Liver (tissue), 9 donors: ENCODE data around the gene IQUB. TPM values are rescaled to one million over a fixed set of nuclear protein-coding genes. Genes with fewer than 3 reads are reported as not detected.

Source experiments
- DNase-seq: peaks from one replicate; pipeline ENCODE4 v3.0.0-alpha.2; 2017; ENCODE audit warnings: low spot score
- H3K27ac ChIP-seq, 2 donors: one replicate each; pipeline ENCODE4 v1.7.0; 2013; ENCODE audit warnings: inconsistent platforms in 2 of 2, low read length in 2 of 2, control low read depth in 1 of 2, low read depth in 1 of 2, mild to moderate bottlenecking in 1 of 2
- H3K27me3 ChIP-seq, 4 donors: one replicate each; pipeline versions ENCODE4 v1.6.1 to v1.7.0; 2013; ENCODE audit warnings: low read length in 3 of 4, inconsistent platforms in 1 of 4, mild to moderate bottlenecking in 1 of 4, moderate library complexity in 1 of 4; ENCODE audit not compliant: control insufficient read depth in 4 of 4, insufficient read depth in 4 of 4
- H3K36me3 ChIP-seq, 4 donors: one replicate each; pipeline versions ENCODE4 v1.6.1 to v1.7.0; 2013; ENCODE audit warnings: low read length in 3 of 4, mild to moderate bottlenecking in 3 of 4, low read depth in 1 of 4, moderate library complexity in 1 of 4; ENCODE audit not compliant: control insufficient read depth in 4 of 4, insufficient read depth in 3 of 4
- H3K4me1 ChIP-seq, 4 donors: one replicate each; pipeline versions ENCODE4 v1.6.1 to v1.7.0; 2013; ENCODE audit warnings: low read length in 3 of 4, mild to moderate bottlenecking in 3 of 4, moderate library complexity in 1 of 4; ENCODE audit not compliant: control insufficient read depth in 4 of 4, insufficient read depth in 4 of 4
- H3K4me3 ChIP-seq, 3 donors: one replicate each; pipeline versions ENCODE4 v1.6.1 to v1.7.0; 2013; ENCODE audit warnings: low read length in 3 of 3, control low read depth in 1 of 3, low read depth in 1 of 3, mild to moderate bottlenecking in 1 of 3
- H3K9ac ChIP-seq, 2 donors: one replicate each; pipeline ENCODE4 v1.7.0; 2013; ENCODE audit warnings: low read length in 2 of 2, mild to moderate bottlenecking in 2 of 2, moderate library complexity in 2 of 2, control low read depth in 1 of 2, low read depth in 1 of 2
- H3K9me3 ChIP-seq, 4 donors: one replicate each; pipeline versions ENCODE4 v1.6.1 to v1.7.0; 2013; ENCODE audit warnings: low read length in 3 of 4; ENCODE audit not compliant: control insufficient read depth in 4 of 4
- EGR1 ChIP-seq, 2 donors: IDR thresholded peaks; 2 replicates each; pipeline ENCODE4 v1.6.1; 2016 to 2018; ENCODE audit warnings: antibody characterized with exemption in 2 of 2, low read depth in 2 of 2
- GABPA ChIP-seq, 2 donors: IDR thresholded peaks in 1 of 2; conservative IDR thresholded peaks in 1 of 2; 2 replicates each; pipeline ENCODE4 v1.6.1; 2016; ENCODE audit warnings: antibody characterized with exemption in 2 of 2, mild to moderate bottlenecking in 1 of 2, moderate library complexity in 1 of 2
- HNF4A ChIP-seq, 2 donors: conservative IDR thresholded peaks; 2 replicates each; pipeline ENCODE4 v1.6.1; 2016; ENCODE audit warnings: antibody characterized with exemption in 2 of 2, mild to moderate bottlenecking in 2 of 2
- JUND ChIP-seq, 2 donors: IDR thresholded peaks; 2 replicates each; pipeline ENCODE4 v1.6.1; 2016; ENCODE audit warnings: antibody characterized with exemption in 2 of 2
- MAX ChIP-seq: IDR thresholded peaks from 2 replicates; pipeline ENCODE4 v1.6.1; 2016; ENCODE audit warnings: antibody characterized with exemption
- NR2F2 ChIP-seq: IDR thresholded peaks from 2 replicates; pipeline ENCODE4 v1.6.1; 2016; ENCODE audit warnings: antibody characterized with exemption
- RAD21 ChIP-seq, 2 donors: IDR thresholded peaks; 2 replicates each; pipeline ENCODE4 v1.6.1; 2016; ENCODE audit warnings: antibody characterized with exemption in 2 of 2, mild to moderate bottlenecking in 2 of 2
- SP1 ChIP-seq: IDR thresholded peaks from 2 replicates; pipeline ENCODE4 v1.6.1; 2018; ENCODE audit warnings: antibody characterized with exemption, mild to moderate bottlenecking
- TAF1 ChIP-seq: conservative IDR thresholded peaks from 2 replicates; pipeline ENCODE4 v1.6.1; 2016; ENCODE audit warnings: antibody characterized with exemption, mild to moderate bottlenecking
- WGBS: extraction: QIAGEN DNeasy Blood & Tissue Kit; methylation state at CpG from one replicate; pipeline ENCODE4 v1.1.7; 2013; 5-methylcytosine and 5-hydroxymethylcytosine counted together
- polyA plus RNA-seq, 2 donors: library from polyadenylated mRNA; stranded (reverse) in 1 of 2; unstranded in 1 of 2; fragments of 200-250 nt in 1 of 2; fragments of >200 nt in 1 of 2; fragmentation: Nextera tagmentation in 1 of 2; extraction: Ambion mirVana in 1 of 2; gene quantifications; one replicate each; pipeline versions ENCODE4 v1.2.1 to v1.2.3, GENCODE V29; 2013 to 2015
- total RNA-seq, 2 donors: library from RNA; depleted of rRNA; stranded (reverse); fragments of >200 nt; gene quantifications; one replicate each; pipeline ENCODE4 v1.2.3, GENCODE V29; 2014
- TF ChIP-seq, protein P1 (sequence below): IDR thresholded peaks from 2 replicates; pipeline ENCODE4 v1.6.1; 2016; ENCODE audit warnings: antibody characterized with exemption
- TF ChIP-seq, protein P2 (sequence below): fragments of 150-350 bp; IDR thresholded peaks from 2 replicates; pipeline ENCODE4 v1.5.1; 2017; ENCODE audit warnings: improper control_type of control experiment, low read depth, low read length; ENCODE audit not compliant: missing input control
- TF ChIP-seq, protein P3 (sequence below): IDR thresholded peaks from 2 replicates; pipeline ENCODE4 v1.6.1; 2016; ENCODE audit warnings: antibody characterized with exemption, mild to moderate bottlenecking
- donor health status: healthy.
- donor health status: healthy.
- donor health status: healthy.
- donor health status: healthy.
- donor health status: healthy.

IQUB gene
- total and polyA plus RNA-seq, 4 donors = 0.03 to 0.25 (median 0.09) TPM

DNA sequence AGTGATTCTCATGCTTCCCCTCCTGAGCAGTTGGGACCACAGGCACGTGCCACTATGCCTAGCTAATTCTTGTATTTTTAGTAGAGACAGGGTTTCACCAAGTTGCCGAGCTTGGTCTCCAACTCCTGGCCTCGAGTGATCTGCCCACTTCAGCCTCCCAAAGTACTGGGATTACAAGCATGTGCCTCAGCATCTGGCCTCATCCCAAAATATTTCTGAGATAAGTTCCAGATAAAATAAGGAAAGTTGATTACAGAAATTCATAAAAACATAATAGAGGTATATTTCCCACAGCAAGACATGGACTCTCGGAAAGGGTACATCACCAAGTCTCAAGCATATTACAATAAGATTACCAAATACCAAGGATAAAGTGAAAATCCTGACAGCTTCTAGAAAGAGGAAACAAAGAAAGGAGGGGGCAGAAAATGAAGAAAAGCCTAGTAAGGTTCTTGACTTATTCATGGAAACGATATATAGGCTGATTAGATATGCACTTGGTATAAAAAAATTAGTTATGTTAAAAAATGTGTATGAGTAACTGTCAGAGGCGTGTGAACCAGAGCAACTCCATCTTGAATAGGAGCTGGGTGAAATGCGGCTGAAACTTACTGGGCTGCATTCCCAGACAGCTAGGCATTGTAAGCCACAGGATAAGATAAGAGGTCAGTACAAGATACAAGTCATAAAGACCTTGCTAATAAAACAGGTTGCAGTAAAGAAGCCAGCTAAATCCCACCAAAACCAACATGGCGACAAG, 35.0 kb downstream of the IQUB start:
- Histone ChIP-seq H3K27me3 (peaks cover 0 to 2% (median 0%) of the 10 kb centered on the region in 4 donors), H3K9ac (no peak overlapping the region), H3K36me3 (no peaks in the 10 kb centered on the region), H3K4me3 (no peak overlapping the region), H3K9me3 (no peaks in the 10 kb centered on the region), H3K4me1 (no peaks in the 10 kb centered on the region), H3K27ac (no peak overlapping the region)
- DNase-seq = no peak
- TF ChIP-seq JUND (IDR thresholded peaks at IDR 0.05) (no peak), TAF1 (no peak), RAD21 (IDR thresholded peaks at IDR 0.05) (no peak), EGR1 (IDR thresholded peaks at IDR 0.05; ENCODE audit: low read depth in 2 of 2) (no peak), GABPA (IDR thresholded peaks at IDR 0.05 in 1 of 2, conservative IDR thresholded peaks at IDR 0.05 in 1 of 2) (no peak), SP1 (no peak)
- TF ChIP-seq, protein P1, sequence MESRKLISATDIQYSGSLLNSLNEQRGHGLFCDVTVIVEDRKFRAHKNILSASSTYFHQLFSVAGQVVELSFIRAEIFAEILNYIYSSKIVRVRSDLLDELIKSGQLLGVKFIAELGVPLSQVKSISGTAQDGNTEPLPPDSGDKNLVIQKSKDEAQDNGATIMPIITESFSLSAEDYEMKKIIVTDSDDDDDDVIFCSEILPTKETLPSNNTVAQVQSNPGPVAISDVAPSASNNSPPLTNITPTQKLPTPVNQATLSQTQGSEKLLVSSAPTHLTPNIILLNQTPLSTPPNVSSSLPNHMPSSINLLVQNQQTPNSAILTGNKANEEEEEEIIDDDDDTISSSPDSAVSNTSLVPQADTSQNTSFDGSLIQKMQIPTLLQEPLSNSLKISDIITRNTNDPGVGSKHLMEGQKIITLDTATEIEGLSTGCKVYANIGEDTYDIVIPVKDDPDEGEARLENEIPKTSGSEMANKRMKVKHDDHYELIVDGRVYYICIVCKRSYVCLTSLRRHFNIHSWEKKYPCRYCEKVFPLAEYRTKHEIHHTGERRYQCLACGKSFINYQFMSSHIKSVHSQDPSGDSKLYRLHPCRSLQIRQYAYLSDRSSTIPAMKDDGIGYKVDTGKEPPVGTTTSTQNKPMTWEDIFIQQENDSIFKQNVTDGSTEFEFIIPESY = no peak
- WGBS = 74% methylated on average over 8 of the region's 8 CpGs

DNA sequence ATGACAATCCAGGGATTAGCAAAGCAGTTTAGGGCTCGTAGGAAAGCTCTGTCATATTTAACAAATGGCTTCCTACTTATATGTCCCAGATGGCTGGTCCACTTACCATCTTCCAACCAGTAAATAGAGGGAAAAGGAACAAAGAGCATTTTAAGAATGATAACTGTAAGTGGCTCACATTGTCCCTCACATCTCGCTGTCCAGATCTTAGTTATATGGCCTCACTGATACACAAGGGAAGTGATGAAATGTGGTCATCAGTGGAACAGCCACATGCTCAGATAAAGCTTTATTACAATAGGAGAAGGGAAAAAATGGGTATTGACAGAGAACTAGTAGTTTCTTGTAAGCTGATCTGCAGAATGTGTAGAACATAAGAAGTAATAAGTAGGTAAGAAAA, 35.8 kb downstream of the IQUB start:
- 66% methylated on average over 2 of the region's 2 CpGs for WGBS
- DNase-seq = no peak

More for the DNA sequence above, 35.8 kb downstream of the IQUB start:
- Histone ChIP-seq H3K27me3 (peaks cover 0 to 2% (median 0%) of the 10 kb centered on the region in 4 donors), H3K9me3 (no peaks in the 10 kb centered on the region), H3K36me3 (no peaks in the 10 kb centered on the region), H3K4me3 (no peak overlapping the region), H3K4me1 (peaks cover 0 to 2% (median 0%) of the 10 kb centered on the region in 4 donors), H3K9ac (no peak overlapping the region), H3K27ac (no peak overlapping the region)
- TF ChIP-seq, protein P2, sequence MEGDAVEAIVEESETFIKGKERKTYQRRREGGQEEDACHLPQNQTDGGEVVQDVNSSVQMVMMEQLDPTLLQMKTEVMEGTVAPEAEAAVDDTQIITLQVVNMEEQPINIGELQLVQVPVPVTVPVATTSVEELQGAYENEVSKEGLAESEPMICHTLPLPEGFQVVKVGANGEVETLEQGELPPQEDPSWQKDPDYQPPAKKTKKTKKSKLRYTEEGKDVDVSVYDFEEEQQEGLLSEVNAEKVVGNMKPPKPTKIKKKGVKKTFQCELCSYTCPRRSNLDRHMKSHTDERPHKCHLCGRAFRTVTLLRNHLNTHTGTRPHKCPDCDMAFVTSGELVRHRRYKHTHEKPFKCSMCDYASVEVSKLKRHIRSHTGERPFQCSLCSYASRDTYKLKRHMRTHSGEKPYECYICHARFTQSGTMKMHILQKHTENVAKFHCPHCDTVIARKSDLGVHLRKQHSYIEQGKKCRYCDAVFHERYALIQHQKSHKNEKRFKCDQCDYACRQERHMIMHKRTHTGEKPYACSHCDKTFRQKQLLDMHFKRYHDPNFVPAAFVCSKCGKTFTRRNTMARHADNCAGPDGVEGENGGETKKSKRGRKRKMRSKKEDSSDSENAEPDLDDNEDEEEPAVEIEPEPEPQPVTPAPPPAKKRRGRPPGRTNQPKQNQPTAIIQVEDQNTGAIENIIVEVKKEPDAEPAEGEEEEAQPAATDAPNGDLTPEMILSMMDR = no peak
- TF ChIP-seq TAF1 = no peak
- TF ChIP-seq, protein P3, sequence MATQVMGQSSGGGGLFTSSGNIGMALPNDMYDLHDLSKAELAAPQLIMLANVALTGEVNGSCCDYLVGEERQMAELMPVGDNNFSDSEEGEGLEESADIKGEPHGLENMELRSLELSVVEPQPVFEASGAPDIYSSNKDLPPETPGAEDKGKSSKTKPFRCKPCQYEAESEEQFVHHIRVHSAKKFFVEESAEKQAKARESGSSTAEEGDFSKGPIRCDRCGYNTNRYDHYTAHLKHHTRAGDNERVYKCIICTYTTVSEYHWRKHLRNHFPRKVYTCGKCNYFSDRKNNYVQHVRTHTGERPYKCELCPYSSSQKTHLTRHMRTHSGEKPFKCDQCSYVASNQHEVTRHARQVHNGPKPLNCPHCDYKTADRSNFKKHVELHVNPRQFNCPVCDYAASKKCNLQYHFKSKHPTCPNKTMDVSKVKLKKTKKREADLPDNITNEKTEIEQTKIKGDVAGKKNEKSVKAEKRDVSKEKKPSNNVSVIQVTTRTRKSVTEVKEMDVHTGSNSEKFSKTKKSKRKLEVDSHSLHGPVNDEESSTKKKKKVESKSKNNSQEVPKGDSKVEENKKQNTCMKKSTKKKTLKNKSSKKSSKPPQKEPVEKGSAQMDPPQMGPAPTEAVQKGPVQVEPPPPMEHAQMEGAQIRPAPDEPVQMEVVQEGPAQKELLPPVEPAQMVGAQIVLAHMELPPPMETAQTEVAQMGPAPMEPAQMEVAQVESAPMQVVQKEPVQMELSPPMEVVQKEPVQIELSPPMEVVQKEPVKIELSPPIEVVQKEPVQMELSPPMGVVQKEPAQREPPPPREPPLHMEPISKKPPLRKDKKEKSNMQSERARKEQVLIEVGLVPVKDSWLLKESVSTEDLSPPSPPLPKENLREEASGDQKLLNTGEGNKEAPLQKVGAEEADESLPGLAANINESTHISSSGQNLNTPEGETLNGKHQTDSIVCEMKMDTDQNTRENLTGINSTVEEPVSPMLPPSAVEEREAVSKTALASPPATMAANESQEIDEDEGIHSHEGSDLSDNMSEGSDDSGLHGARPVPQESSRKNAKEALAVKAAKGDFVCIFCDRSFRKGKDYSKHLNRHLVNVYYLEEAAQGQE = no peak
- TF ChIP-seq HNF4A (conservative IDR thresholded peaks at IDR 0.05) = no peak
- TF ChIP-seq JUND (IDR thresholded peaks at IDR 0.05) = no peak
- TF ChIP-seq NR2F2 = no peak
- TF ChIP-seq GABPA (IDR thresholded peaks at IDR 0.05 in 1 of 2, conservative IDR thresholded peaks at IDR 0.05 in 1 of 2) = no peak
- no peak for TF ChIP-seq EGR1 (IDR thresholded peaks at IDR 0.05; ENCODE audit: low read depth in 2 of 2)
- TF ChIP-seq MAX = no peak
